SH-SY5Y (cell line): ENCODE results near the gene UTP15.

Experiments
- GATA2 ChIP-seq: IDR thresholded peaks from 2 replicates; pipeline ENCODE4 v1.6.1; 2011; ENCODE audit warnings: mild to moderate bottlenecking, low read depth, low read length
- GATA3 ChIP-seq: IDR thresholded peaks from 2 replicates; pipeline ENCODE4 v1.6.1; 2011; ENCODE audit warnings: low read depth, mild to moderate bottlenecking, low read length, moderate library complexity

DNA sequence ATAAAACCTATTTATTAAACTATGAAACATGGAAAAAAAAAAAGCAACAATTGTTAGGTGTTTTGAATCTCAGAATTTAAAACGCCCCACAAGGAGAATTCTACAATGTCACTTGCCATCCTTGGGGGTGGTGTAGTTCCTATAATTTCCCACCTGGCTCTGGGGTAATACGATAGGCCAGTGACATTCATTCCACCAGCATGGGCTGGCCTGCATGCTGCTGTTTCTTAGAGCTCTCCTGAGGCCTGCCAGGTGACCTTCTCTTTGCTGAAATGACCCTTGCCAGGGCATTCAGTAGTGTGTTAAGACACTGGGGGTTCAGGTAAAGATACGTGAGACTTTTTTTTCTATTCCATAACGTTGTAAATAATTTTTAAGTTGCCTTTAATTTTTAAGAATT, 50.4 kb downstream of the UTP15 start:
- no peak for TF ChIP-seq GATA2
- no peak for TF ChIP-seq GATA3
